ENCODE measurements around the gene NOLC1. TPM values are rescaled to one million over a fixed set of nuclear protein-coding genes. Genes with fewer than 3 reads are reported as not detected.

The NOLC1 gene
- total and polyA plus RNA-seq, 2 of the 13 experiments (the other 11 are each of a cell fraction or from before 2014, with no cell fraction given): 50.6 to 81.0 TPM

- WGBS (ENCODE audit: low lambda C conversion rate): 79% methylated on average over 3 of the region's 3 CpGs
- Histone ChIP-seq H3K9ac (ENCODE audit: insufficient read depth, low read depth, low read length) (no peak overlapping the region), H3K79me2 (ENCODE audit: insufficient read depth, low read length) (peaks cover 20% of the 10 kb centered on the region), H2AFZ (ENCODE audit: low read length) (no peak overlapping the region), H3K4me1 (ENCODE audit: insufficient read depth, low read length) (peaks cover 42% of the 10 kb centered on the region), H3K9me3 (ENCODE audit: low read length) (no peaks in the 10 kb centered on the region), H3K36me3 (replicated peaks in 1 of 2; ENCODE audit: control insufficient read depth in 1 of 2, insufficient read depth in 2 of 2, low read length in 2 of 2) (peaks cover 25 to 42% of the 10 kb centered on the region in 2 experiments), H3K27ac (ENCODE audit: extremely low read length, insufficient read depth, low read length) (no peak overlapping the region), H3K4me3 (replicated peaks in 1 of 3; ENCODE audit: insufficient read depth in 1 of 3, low read depth in 2 of 3, low read length in 3 of 3) (no peak overlapping the region), H3K4me2 (ENCODE audit: low read depth, low read length) (peak overlapping the region; percentile 88), H4K20me1 (ENCODE audit: insufficient read depth, low read length) (peaks cover 9% of the 10 kb centered on the region), H3K27me3 (ENCODE audit: control insufficient read depth in 1 of 2, insufficient read depth in 2 of 2, low read length in 2 of 2) (no peaks in the 10 kb centered on the region)
- TF ChIP-seq ZNF629 (CRISPR knock-in tag; conservative IDR thresholded peaks at IDR 0.05): peak; percentile 89
- TF ChIP-seq GTF2F1 (IDR thresholded peaks at IDR 0.05; ENCODE audit: low read length): no peak
- TF ChIP-seq NBN (conservative IDR thresholded peaks at IDR 0.05): no peak
- peak; percentile 63; the same call in 1 of the 2 replicates for TF ChIP-seq CHD4 (IDR thresholded peaks at IDR 0.05; ENCODE audit: borderline replicate concordance, low read length)
- 0 out of 2 replicates have a peak, but pooled peaks have one; percentile 18 for TF ChIP-seq KDM1A (CRISPR knock-in tag; IDR thresholded peaks at IDR 0.05)
- peak; percentile 52 for TF ChIP-seq CTCF (CRISPR knock-in tag; IDR thresholded peaks at IDR 0.05)
- ATAC-seq: no peak
- no TSS peak for BruUV-seq (replicated peaks)
- peak; percentile 63 for FAIRE-seq
- intact Hi-C loops (cut with micrococcal nuclease; ENCODE audit: unreplicated experiment) (no loop called here), in situ Hi-C loops (cut with HindIII; ENCODE audit: extremely low pct_ligation_motif_present, low pct_unique_long_range_greater_than_20kb) (no loop called here)
- ChIA-PET CTCF (ENCODE audit: low intra/inter-chr PET ratio, low total read pairs) (no interaction called here), POLR2A (interaction anchor here (3.2 kb wide), 1 partner anchor 11 kb away, joined by 28 read pairs; no protein-coding TSS in a partner anchor)
- DNase-seq (ENCODE audit: low spot score): no peak
Measured at GRCh38 chr10:102112210-102112817, 39.9 kb upstream of the NOLC1 start.

All from HepG2 (cell line).